ENCODE measurements around the gene SLC38A2. TPM values are rescaled to one million over a fixed set of nuclear protein-coding genes. Genes with fewer than 3 reads are reported as not detected.

Gene SLC38A2
- total RNA-seq, 1 donor from 2014 or later: 348 TPM

- no peak for TF ChIP-seq EZH2 (IDR thresholded peaks at IDR 0.05)
- TF ChIP-seq CTCF (IDR thresholded peaks at IDR 0.05): no peak
- TF ChIP-seq EZH2phosphoT487 (IDR thresholded peaks at IDR 0.05): no peak
- H2AFZ ChIP-seq (replicated peaks): no peak overlapping the region
- no peaks in the 10 kb centered on the region for H3K4me1 Mint-ChIP-seq
Observed at GRCh38 chr12:46320731-46321130, 51.8 kb downstream of the SLC38A2 start.

GRCh38 chr12:46318037-46318436 is 54.5 kb downstream of the SLC38A2 start:
- Mint-ChIP-seq H3K36me3 (no peaks in the 10 kb centered on the region), H3K4me3 (no peak overlapping the region), H3K4me1 (no peaks in the 10 kb centered on the region), H3K27me3 (ENCODE audit: insufficient read depth, low read depth) (peaks cover under 1% of the 10 kb centered on the region), H3K9me3 (peaks cover 4% of the 10 kb centered on the region), H3K27ac (no peak overlapping the region)
- Histone ChIP-seq H3K4me2 (no peak overlapping the region), H2AFZ (replicated peaks) (no peak overlapping the region), H3K9ac (no peak overlapping the region), H3K27me3 (no peaks in the 10 kb centered on the region), H3K79me2 (ENCODE audit: low read depth) (no peaks in the 10 kb centered on the region), H3K9me3 (ENCODE audit: low read depth) (no peaks in the 10 kb centered on the region), H3F3A (ENCODE audit: low read depth) (peaks cover 30% of the 10 kb centered on the region), H4K20me1 (ENCODE audit: low read depth) (no peaks in the 10 kb centered on the region), H3K27ac (no peak overlapping the region), H3K4me1 (peaks cover 21% of the 10 kb centered on the region), H3K36me3 (no peaks in the 10 kb centered on the region), H3K4me3 (no peak overlapping the region)
- TF ChIP-seq EZH2phosphoT487 (IDR thresholded peaks at IDR 0.05): no peak
- TF ChIP-seq CTCF (IDR thresholded peaks at IDR 0.05): no peak
- no peak for TF ChIP-seq EZH2 (IDR thresholded peaks at IDR 0.05)
- DNase-seq (ENCODE audit: low spot score): no peak

More at GRCh38 chr12:46320731-46321130, 51.8 kb downstream of the SLC38A2 start:
- Histone ChIP-seq H3K36me3 (no peaks in the 10 kb centered on the region), H3K4me3 (no peak overlapping the region), H3K9ac (no peak overlapping the region), H3K27ac (no peak overlapping the region), H3K4me1 (peaks cover 21% of the 10 kb centered on the region), H3K4me2 (no peak overlapping the region), H3K9me3 (ENCODE audit: low read depth) (no peaks in the 10 kb centered on the region), H3K27me3 (no peaks in the 10 kb centered on the region), H3K79me2 (ENCODE audit: low read depth) (no peaks in the 10 kb centered on the region), H4K20me1 (ENCODE audit: low read depth) (no peaks in the 10 kb centered on the region), H3F3A (ENCODE audit: low read depth) (peaks cover 30% of the 10 kb centered on the region)
- Mint-ChIP-seq H3K4me3 (no peak overlapping the region), H3K36me3 (no peaks in the 10 kb centered on the region), H3K9me3 (peaks cover 3% of the 10 kb centered on the region), H3K27me3 (ENCODE audit: insufficient read depth, low read depth) (no peaks in the 10 kb centered on the region), H3K27ac (no peak overlapping the region)
- no peak for DNase-seq (ENCODE audit: low spot score)

Other genes with a start within 250 kb of the SLC38A2 start
- gene SLC38A1, start 103.7 kb downstream of the SLC38A2 start, total RNA-seq (ENCODE audit: low replicate concordance): 103 and 142 TPM in 2 replicates

Measured in neural progenitor cell (in vitro differentiated cells).